D721Med (cell line): ENCODE results near the gene NUP188.

Experiments
- DNase-seq: peaks from one replicate; pipeline ENCODE4 v3.0.0; 2011; ENCODE audit warnings: low spot score; ENCODE audit not compliant: insufficient read length
- FAIRE-seq: peaks from 2 replicates; lab custom pipeline; 2011; peaks lifted over from hg19 to GRCh38; lab: Jason Lieb, UNC
- TF ChIP-seq, protein P1 (sequence below): IDR thresholded peaks from 2 replicates; pipeline ENCODE4 v1.5.1; 2012; ENCODE audit warnings: mild to moderate bottlenecking, control low read depth; ENCODE audit not compliant: insufficient read depth; ENCODE audit errors: missing control alignments

NUP188 gene

DNA sequence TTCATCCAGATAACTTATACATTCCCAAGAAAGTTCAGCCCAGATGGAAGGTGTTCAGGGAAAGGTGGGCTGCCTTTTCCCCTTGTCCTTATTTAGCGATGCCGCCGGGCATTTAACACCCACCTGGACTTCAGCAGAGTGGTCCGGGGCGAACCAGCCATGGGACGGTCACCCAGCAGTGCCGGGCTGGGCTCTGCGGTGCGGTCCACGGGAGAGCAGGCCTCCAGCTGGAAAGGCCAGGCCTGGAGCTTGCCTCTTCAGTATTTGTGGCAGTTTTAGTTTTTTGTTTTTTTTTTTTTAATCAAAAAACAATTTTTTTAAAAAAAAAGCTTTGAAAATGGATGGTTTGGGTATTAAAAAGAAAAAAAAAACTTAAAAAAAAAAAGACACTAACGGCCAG, 30.8 kb upstream of the NUP188 start:
- TF ChIP-seq, protein P1, sequence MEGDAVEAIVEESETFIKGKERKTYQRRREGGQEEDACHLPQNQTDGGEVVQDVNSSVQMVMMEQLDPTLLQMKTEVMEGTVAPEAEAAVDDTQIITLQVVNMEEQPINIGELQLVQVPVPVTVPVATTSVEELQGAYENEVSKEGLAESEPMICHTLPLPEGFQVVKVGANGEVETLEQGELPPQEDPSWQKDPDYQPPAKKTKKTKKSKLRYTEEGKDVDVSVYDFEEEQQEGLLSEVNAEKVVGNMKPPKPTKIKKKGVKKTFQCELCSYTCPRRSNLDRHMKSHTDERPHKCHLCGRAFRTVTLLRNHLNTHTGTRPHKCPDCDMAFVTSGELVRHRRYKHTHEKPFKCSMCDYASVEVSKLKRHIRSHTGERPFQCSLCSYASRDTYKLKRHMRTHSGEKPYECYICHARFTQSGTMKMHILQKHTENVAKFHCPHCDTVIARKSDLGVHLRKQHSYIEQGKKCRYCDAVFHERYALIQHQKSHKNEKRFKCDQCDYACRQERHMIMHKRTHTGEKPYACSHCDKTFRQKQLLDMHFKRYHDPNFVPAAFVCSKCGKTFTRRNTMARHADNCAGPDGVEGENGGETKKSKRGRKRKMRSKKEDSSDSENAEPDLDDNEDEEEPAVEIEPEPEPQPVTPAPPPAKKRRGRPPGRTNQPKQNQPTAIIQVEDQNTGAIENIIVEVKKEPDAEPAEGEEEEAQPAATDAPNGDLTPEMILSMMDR, result no peak
- no peak for FAIRE-seq
- DNase-seq, result no peak

DNA sequence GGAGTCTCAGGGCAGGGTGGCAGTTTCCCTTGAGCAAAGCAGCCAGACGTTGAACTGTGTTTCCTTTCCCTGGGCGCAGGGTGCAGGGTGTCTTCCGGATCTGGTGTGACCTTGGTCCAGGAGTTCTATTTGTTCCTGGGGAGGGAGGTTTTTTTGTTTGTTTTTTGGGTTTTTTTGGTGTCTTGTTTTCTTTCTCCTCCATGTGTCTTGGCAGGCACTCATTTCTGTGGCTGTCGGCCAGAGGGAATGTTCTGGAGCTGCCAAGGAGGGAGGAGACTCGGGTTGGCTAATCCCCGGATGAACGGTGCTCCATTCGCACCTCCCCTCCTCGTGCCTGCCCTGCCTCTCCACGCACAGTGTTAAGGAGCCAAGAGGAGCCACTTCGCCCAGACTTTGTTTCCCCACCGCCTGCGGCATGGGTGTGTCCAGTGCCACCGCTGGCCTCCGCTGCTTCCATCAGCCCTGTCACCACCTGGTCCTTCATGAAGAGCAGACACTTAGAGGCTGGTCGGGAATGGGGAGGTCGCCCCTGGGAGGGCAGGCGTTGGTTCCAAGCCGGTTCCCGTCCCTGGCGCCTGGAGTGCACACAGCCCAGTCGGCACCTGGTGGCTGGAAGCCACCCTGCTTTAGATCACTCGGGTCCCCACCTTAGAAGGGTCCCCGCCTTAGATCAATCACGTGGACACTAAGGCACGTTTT, 30.2 kb upstream of the NUP188 start:
- FAIRE-seq (no peak), DNase-seq (no peak)
- TF ChIP-seq, protein P1, result no peak

DNA sequence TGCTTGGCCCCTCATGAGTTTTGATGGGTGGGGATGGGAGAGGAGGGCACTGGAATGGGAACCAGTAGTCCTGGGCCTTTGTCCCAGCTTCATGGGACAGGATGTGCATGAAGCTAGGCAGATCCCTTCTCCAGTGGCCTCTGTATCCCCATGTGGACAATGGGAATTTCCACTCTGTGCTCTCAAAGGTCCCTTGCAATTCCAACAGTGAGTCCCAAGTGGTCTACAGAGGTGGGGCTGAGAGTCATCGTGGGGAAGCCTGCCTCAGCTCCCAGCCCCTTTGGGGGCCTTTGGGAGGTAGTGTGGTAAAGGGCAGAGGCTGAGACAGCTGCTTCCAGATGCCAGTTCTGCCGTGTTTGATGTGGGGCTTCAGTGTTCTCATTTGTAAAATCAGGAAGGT, 28.6 kb upstream of the NUP188 start:
- FAIRE-seq, result no peak
- peak; percentile 13 for DNase-seq
- TF ChIP-seq, protein P1, result no peak

DNA sequence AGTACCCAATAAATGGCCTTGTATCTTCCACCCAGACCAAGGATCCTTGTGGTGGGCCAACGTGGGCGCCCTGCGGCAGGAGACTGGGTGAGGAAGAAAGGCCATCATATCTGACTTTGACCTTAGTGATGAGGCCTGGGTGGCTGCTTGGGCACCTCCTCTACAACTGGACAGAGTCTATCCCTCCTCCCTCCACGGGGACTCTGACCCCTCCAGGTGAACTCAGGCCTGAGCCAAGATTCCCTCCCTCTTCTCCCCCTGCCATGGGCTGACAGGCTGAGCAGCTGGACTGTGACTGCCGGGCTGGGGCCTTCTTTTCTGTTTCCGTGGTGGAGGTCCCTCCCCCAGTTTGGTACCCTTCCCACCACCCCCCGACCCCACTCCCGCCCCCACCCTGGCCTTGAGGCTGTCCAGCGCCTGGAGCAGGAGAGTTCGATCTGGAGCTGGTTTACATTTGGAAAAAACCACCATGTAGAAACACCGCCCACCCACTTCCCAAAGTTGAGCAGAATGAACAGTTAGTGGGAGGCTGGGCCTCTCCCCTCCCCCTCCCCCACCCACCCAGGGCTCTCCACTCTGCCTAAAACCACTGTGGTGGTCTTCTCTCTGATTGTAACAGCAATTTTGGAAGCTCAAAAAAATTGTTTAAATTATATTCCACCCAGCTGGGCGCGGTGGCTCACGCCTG, 28.0 kb upstream of the NUP188 start:
- peak; percentile 5 for DNase-seq
- no peak for FAIRE-seq
- TF ChIP-seq, protein P1, result no peak

DNA sequence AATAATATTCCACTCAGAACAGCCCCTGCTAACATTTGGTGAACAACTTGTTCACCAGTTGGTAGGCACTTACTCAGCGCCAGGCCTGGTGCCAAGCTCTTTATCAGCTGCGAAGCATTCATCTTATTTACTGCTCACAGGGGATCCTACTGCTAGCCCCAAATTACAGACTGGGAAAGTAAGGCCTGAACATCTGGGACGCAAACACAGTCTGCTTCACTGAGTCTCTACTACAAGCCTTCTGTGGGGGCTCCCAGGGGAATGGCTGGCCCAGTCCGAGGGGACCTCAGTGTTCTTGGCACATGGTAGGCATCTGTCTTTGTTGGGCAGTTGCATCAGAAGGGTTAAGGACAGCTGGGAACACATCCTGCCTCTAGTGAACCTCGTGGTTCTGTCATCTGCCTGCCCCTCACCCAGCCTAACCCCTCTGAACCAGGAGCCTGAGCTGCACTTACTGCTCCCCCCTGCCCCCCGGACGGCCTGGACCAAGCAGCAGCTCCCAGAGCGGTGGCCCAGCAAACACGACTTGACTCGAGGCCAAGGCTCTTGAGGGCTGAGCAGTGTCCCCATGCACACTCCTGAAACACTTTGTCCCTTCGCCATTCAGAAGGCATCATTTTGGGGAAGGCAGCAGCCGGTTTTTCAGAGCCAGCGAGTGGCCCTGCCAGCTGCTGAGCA, 27.0 kb upstream of the NUP188 start, which contains the start of gene PHYHD1:
PHYHD1 (plus strand) TSS at position 602 of the 678 bp plus-strand sequence. CDS start 1,342 bp downstream, outside the sequence.
- no peak for FAIRE-seq
- DNase-seq, result peak; percentile 36
- TF ChIP-seq, protein P1, result no peak

DNA sequence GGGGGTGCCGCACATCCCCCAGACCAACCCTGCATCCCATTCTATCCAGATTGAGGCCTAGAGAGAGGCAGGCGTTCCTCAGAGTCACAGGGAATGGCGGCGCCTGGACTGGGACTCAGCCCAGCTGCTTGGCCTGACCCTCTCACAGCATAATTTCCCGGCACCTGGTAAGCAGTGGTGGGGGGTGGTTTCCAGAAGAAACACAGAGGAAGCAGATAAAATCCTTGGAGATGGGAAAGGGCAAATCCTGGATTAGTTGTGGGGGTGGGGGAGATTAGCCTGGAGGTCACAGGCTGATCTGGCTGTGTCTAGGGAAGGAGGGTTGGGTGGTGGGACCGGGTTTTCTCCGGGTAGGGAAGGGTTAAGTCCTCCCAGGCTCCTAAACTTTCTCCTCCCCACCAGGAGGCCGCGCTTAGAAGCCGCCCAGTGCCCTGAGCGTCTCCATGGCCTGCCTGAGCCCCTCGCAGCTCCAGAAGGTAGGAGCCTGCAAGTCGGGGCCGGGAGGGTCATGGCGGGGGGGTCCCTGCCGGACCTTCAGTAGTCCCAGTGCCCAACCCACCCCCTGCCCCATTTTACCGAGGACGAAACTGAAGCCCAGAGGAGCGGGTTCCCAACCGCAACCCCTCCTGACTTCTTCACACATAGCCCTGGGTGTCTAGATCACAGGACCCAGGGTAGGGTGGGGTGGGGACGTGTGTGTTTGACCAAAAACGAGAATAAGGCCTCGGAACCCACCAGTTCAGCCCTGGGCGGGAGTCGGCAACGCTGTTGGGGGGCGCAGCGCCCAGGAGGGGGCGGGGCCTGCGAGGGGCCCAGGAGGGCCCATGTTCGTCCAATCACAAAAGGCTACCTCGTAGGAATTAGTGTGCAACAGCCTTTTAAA, 25.4 kb upstream of the NUP188 start:
- no peak for FAIRE-seq
- DNase-seq, result peak; percentile 85
- TF ChIP-seq, protein P1, result no peak
